HG02981 (cell line): ENCODE results near the gene C1orf216.
"Not testable (repeated sequence)": the region's sequence is repeated elsewhere in the genome, so short reads cannot be mapped to it uniquely, and the experiment has no call there.

Experiments
- ATAC-seq: cut with Tn5 transposase; IDR thresholded peaks from one replicate; pipeline ENCODE4 v1.9.1; 2021; ENCODE audit warnings: mild to moderate bottlenecking, moderate library complexity; ENCODE audit not compliant: unreplicated experiment

The C1orf216 gene, protein sequence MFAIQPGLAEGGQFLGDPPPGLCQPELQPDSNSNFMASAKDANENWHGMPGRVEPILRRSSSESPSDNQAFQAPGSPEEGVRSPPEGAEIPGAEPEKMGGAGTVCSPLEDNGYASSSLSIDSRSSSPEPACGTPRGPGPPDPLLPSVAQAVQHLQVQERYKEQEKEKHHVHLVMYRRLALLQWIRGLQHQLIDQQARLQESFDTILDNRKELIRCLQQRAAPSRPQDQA

DNA sequence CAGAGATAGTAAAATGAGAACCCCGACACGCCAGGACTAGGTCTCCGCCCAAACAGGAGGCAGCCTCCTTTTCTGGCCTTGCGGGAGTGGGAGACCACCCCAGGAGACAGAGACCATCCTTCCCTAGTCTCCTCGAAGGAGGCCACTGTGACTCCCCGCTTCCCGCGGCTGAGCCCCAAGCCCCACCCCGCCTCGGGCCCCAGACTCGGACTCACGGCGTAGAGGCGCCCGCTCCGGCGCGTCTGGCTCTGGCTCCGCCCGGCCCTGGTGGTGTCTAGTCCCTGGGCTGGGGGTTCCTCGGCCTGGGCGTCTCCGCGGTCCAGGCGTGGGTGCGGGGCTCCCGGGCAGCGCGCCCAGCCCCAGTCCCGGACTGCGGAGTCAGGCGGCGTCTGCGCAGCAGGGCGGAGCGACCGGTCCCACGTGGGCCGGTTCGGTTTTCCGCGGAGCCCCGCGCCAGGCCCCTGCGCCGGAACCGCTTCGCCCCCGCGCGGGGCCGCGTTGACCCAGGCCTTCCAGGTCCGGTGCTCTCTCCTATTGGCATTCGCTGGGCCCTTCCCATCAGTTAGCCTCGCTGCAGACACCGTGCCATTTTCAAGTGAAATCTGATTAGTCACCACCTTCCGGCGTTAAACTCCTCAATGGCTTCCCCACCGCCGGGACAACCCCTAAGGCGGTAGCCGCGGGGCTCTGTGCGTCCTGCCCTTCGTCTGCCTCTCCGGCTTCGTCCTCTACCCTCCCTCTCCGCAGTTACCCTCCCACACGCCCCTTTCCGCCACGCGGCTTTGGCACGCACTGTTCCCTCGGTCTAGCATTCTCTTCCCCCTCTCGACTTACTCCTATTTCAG is at the start of gene C1orf216:
C1orf216 (minus strand) TSS at position 393 of the 845 bp plus-strand sequence. CDS start 2,563 bp downstream, outside the sequence.
- ATAC-seq = peak; percentile 59

DNA sequence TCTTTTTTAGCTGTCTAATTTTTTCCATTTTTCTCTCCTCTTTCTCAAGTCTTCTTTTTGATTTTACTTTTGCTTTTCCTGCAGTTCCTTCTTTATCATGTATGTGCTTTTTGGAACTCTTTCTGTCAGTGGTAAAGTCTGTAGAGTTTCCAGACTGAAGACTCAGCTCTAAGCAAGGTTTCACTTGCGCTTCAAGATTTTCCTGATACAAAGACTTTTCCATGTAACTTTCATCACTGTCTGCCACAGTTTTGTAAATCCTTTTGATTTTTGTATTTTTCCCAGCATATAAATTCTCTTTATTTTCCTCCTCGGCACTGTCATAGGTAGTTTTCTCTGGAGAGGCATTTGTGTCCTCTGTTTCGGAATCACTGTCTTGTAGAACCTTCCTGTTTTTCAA is 45.6 kb upstream of the C1orf216 start:
- no peak for ATAC-seq

DNA sequence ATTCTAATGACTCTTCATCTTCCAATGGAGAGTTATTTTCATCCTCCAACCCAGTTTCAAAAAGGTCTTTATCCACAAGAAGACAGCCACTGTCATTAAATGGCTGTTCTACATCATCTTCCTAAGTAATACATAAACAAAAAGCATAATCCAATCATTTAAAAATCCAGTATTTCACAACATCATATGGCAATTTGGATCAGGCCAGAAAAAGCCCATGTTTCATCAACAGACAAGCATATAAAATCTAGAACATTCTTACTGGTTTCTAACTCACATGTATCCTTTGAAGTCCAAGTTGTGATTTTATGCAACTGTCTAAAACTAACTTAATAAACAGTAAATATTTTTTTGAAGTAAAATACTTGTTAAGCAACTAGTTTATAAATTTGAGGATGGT is 44.5 kb upstream of the C1orf216 start:
- ATAC-seq = no peak

DNA sequence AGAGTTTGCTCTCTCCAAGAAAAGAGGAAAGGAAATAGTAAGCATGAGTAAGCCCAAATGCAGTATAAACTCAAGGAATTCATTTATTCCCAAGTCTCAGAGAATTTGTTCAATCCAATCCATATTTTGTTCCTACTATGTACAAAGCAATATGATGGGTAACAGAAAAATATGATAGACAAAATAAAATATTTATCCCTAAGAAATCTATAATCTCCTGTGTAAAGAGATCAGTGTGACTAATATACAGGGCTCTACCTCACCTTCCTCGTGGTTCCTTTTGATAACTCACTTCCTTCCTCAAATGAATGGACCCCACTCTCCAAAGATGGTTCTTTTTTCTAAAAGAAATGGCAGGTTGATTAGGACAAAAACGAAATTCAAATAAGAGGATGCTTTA is 43.5 kb upstream of the C1orf216 start:
- no peak for ATAC-seq

- ATAC-seq = no peak
These were observed 37.4 kb upstream of the C1orf216 start for GRCh38 chr1:35756064-35756463.

DNA sequence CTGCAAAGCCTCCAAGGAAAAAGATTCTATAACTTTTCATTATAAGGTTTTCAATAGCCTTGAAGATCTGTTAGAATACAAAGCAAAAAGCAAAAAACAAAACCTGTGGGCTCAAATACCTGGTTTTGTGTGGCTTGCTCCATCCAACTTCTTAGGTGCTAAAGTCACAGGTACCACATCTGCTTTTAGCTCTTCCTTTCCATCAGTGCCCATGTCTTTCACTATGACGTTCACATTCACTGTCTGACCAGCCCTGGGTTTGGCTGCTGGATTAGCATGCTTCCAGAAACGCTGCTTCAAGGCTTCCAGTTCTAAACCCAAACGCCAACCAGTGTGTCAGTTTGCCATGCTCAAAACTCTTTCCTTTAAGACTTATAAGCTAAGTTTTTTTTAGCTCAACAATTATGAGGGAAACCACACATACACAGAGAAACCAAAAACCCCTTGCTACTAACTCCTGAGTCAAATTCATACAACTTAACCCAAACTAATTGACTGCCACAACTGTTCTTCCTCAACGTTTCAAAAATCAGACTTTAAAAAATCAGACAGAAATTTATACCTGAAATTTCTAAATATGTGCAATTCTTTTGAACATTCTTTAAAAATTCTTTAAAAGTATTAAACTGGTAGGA is 35.1 kb upstream of the C1orf216 start:
- no peak for ATAC-seq

DNA sequence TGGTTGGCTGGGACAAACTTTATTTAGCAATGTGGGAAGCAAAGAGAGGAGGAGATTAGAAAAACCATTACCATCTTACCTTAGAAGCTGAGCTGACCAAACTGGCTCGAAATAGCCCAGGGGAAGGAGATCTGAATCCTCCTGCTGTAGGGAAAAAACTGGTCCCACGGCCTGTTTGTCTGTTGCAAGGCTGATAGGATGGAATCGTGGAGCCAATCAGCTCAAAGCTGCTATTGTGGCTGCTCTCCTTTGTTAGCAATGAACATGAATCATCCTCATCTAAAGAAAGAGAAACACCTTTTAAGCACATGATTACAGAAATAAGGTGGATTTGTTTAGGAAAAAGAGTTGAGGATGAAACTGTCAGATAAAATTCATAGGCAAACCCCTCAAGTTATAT is 29.6 kb upstream of the C1orf216 start:
- no peak for ATAC-seq

- ATAC-seq = no peak
These were observed 26.5 kb upstream of the C1orf216 start for GRCh38 chr1:35745124-35745730.

GRCh38 chr1:35737120-35737519 is 18.4 kb upstream of the C1orf216 start:
- no peak for ATAC-seq

DNA sequence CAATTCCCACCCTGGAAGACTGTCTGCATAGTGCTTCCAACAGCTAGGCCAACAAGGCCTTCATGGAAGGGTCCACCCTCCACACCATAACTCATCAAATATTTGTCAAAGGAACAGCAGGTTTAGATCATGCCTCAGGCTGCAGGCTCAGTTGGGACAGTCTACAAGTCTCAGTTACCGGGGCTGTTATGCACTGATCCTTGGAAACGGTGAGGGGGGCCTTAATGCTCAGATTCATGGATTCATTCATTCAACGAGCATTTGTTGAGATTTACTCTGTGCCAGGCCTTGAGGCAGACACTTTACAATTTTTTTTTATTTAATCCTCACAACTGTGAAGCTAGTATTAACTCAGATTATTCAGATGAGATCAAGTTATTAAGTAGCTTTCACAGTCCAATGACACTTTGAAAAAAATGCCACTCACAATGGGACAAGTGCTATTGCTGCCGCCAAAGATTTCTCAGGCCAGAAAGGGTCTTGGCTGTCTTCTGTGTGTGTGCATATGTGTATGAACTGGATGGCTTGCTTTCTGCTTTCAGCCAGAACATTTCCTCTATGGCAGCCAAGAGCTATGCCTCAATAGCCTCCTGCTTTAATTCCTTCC is 8.9 kb upstream of the C1orf216 start:
- no peak for ATAC-seq

GRCh38 chr1:35726450-35727433 is 8.1 kb upstream of the C1orf216 start:
- no peak for ATAC-seq

DNA sequence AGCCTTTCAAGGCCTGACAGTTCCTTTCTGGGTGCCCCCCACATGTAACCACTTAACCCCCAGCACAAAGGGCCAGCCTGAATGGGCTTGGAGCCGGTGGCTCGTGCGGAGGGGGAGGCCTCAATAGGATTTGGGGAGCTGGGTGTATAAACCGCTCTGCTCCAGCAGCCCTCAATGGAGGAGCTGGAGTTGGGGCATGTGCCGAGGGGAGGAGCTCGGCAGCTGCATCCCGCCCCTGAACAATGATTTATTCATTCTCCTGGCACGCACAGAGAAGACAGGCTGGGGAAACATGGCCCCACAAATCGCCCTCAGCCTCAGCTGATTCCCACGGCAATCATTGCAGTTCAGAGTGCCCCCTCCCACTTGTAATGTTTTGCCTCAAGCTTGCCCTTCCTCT is 6.9 kb upstream of the C1orf216 start:
- no peak for ATAC-seq

DNA sequence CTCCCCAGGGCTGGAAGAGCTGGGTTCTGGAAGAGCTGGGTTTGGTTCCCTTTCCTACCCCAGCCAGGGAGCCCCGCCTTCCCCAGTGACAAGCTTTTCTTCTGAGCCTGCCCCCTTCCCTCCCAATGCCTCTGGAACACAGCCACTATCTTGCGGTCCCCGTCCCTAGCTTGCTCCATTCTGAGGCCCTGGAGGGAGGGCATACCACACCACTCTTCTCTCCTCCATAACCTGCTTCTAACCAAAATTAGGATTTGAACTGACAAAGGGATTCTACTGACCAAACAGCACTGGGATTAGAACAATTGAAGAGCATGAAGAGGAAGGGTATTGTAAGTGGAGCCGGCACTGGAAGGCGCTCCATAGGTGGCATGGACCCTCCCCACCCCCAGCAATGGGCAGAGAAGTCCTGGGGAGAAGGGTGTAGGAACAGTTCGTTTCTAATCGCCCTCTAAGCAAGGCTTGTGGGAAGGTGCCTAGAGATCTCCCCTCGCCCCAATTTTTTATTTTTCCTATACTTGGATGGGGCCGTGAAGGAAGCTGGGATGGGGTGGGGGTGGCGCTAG is 690 bp downstream of the C1orf216 start:
- no peak for ATAC-seq

- ATAC-seq = peak; percentile 51
These were observed 3.1 kb downstream of the C1orf216 start for GRCh38 chr1:35715568-35716002.

- no peak for ATAC-seq
These were observed 3.6 kb downstream of the C1orf216 start for GRCh38 chr1:35714921-35715567.

- ATAC-seq = not testable (repeated sequence)
These were observed 7.6 kb downstream of the C1orf216 start for GRCh38 chr1:35711098-35711497.

DNA sequence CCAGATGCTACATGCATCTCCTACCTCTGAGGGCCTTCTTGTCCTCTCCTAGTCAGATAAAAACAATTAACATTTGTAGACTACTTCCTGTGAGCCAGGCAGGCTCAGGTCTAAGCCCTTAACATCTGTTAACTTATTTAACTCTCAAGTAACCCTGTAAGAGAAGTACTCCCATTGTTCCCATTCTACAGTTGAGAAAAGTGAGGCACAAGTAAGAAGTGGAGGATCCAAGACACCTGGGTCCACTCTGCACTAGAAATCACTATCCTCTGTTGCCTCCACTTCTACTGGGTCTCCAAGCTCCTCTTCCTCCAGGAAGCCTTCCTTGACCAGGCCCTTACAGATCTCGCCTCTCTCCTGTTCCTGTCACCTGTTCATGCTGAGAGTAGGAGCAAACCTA is 9.7 kb downstream of the C1orf216 start:
- no peak for ATAC-seq

- ATAC-seq = no peak
These were observed 10.2 kb downstream of the C1orf216 start for GRCh38 chr1:35708441-35708921.
